ENCODE data around the gene XAGE3. TPM values are rescaled to one million over a fixed set of nuclear protein-coding genes. Genes with fewer than 3 reads are reported as not detected.
"Not testable (repeated sequence)": the region's sequence is repeated elsewhere in the genome, so short reads cannot be mapped to it uniquely, and the experiment has no call there.

The XAGE3 gene, protein sequence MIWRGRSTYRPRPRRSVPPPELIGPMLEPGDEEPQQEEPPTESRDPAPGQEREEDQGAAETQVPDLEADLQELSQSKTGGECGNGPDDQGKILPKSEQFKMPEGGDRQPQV
- polyA plus RNA-seq (ENCODE audit: insufficient read depth in 1 of 5, insufficient read length in 5 of 5, low replicate concordance in 1 of 5): not detected
- long read RNA-seq, donor 1, partial matches to known transcripts: 0 of 1 reads
- long read RNA-seq, donor 1, other reads (novel, unspliced or antisense): 0 of 1 reads
- long read RNA-seq, donor 2: 0 reads
- long read RNA-seq, donor 3: 0 reads
- long read RNA-seq, donor 4: 0 reads
- long read RNA-seq, donor 5: 0 reads
- long read RNA-seq, donor 6: 0 reads
- long read RNA-seq, donor 7: 0 reads
- long read RNA-seq, donor 8: 0 reads

DNA sequence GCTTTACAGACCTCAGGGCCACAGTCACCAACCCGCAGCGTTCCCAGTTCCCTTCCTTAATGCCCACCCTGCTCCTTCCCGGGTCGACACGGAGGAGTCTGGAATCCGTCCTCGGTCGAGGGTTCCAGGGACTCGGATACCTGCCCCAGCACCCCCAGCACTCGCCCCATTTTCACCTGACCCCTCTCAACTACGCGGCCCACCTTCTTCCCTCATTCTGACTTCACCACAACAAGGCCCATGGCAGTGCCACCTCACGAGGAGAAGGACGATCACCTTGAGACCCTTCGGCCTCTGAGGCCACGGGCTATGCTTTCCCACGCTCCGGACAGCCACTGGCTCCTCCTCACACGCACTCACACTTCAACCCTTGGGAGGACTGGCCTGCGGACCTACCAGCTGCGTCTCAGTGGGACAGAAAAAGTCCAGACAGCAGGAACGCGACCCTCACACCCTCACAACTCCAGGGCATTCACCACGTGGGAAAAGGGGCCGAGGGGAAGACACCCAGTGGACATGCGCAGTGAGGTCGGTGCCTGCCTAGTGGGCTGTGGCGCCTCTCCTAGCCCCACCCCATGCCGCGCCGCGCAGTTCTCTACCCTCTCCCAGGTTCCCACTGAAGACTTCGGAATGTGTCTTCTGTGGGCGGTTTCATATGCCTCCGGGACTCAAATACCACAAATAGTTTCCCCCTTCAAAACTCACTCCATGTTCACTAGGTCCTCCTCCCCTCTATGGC, at the start of gene XAGE3:
Gene XAGE3 (minus strand): TSS at position 474 of the 739 bp plus-strand sequence. CDS start 950 bp downstream, outside the sequence.
- DNase-seq: no peak

DNA sequence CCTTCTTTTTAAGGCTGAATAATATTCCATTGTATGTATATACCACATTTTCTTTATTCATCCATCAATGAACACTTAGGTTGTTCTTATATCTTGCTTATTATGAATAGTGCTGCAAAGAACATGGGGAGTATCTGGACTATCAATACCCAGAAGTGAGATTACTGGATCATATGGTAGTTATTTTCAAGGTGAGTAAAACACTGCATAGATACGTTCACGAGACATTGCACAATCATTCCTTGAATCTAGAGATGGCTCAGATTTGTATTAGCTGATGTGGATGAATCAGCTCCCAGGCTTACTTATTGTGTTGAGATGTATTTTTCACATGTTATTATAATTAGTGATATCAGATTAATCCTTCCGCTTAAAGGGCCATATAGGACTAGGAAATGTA, 46.8 kb upstream of the XAGE3 start:
- not testable (repeated sequence) for DNase-seq

DNA sequence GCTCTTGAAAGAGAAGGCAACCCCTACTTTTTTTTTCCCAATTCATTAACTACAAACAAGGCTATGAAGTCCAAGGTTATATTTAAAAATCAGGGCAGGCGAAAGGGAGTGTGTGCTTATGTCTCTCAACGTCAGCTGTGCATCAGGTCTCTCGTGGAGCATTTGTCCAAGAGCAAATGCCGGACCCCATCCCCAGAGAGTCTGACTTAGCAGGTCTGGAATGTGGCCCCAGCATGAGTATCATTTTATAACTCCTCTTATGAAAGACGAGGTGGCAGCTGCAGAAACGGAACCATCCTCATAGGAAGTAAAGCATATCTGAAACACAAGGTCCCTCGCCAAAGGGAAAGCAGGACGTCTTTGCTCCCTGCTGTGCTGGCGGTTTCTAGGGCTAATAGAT, 45.8 kb upstream of the XAGE3 start:
- not testable (repeated sequence) for DNase-seq

DNA sequence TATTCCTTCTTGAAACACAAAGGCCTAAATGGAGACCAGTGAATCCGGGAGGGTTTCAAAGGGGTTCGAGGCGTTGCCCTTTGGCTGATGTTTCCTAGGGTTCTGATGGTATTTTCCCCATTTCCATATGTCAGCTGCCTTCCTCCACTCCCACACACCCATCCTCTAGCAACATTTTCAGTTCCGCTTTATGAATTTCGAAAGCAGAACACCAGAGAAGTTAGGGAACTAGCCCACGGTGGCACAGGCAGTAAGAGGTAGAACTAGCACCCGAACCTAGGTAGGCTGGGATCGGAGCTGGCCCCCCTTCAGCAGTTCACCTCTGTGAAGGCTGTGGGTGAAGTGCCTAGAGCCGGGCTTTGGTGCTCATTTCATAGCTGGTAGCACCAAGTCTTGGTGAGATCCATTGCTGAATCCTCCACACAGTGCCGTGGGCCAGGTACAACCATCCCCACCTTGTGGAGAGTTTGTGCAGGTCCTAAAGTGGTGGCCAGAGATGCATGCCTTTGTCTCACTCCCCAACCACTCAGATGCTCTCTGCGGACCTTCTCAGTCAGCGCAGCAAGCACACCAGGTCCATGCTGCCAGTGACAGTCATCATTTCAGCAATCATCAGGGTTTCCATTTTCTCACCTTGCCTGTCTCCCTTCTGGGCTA, 41.6 kb upstream of the XAGE3 start:
- not testable (repeated sequence) for DNase-seq

DNA sequence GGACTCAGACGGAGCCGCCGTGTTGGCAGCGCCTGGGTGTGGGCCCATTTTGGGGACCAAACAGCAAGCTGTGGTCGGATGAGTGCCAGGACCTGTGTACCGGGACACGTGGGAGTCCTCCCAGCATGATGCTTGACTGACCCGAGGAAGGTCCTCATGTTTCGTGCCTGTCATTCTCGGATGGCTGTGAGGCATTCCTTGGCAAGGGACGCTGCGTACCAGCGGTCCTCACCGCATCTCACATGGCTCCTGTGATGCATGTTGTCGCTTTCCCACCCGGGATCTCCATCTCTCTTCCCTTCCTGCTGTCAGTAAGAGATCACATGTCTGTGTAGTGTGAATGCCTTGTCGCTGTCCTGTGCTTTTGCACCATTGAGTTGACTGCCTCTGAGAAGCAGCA, 40.0 kb upstream of the XAGE3 start:
- DNase-seq: not testable (repeated sequence)

DNA sequence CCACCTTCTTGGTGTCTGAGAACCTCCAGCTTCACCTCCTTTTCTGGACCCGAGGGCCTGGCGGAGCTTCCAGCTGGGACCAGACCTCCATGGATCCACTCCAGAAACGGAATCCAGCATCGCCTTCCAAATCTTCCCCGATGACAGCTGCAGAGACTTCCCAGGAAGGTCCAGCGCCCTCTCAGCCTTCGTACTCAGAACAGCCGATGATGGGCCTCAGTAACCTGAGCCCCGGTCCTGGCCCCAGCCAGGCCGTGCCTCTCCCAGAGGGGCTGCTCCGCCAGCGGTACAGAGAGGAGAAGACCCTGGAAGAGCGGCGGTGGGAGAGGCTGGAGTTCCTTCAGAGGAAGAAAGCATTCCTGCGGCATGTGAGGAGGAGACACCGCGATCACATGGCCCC, 39.3 kb upstream of the XAGE3 start:
- not testable (repeated sequence) for DNase-seq

DNA sequence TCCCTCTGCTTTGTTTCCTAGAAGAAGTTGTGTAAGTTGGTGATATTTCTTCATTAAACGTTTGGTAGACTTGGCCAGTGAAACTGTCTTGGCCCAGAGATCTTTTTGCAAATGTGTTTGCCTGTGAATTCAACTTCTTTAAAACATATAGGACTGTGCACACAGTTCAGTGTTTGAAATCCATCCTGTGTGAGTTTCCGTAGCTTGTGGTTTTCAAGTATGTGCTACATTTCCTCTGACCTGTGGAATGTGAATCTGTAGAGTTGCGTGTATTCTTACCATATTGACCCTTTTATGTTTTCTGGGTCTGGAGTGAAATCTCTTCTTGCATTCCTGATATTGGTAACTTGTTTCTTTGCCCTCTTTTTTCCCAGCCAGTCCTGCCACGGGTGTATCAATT, 38.2 kb upstream of the XAGE3 start:
- DNase-seq: not testable (repeated sequence)

DNA sequence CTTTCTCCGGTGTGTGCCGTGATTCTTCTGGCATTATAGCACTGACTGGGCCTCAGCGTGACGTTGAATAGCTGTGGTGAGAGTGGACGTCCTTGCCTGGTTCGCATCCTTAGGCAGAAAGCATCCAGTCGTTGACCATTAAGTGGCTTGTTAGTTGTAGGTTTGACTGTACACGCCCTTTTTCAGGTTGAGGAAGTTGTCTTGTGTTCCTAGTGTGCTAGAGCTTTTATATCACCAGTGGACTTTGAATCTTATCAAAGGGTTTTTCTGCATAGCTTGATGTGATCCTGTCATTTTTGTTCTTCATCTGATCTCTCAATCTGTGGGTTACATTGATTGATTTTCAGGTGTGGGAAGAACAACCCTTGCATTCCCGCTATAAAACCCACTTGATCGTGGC, 37.6 kb upstream of the XAGE3 start:
- DNase-seq: not testable (repeated sequence)

DNA sequence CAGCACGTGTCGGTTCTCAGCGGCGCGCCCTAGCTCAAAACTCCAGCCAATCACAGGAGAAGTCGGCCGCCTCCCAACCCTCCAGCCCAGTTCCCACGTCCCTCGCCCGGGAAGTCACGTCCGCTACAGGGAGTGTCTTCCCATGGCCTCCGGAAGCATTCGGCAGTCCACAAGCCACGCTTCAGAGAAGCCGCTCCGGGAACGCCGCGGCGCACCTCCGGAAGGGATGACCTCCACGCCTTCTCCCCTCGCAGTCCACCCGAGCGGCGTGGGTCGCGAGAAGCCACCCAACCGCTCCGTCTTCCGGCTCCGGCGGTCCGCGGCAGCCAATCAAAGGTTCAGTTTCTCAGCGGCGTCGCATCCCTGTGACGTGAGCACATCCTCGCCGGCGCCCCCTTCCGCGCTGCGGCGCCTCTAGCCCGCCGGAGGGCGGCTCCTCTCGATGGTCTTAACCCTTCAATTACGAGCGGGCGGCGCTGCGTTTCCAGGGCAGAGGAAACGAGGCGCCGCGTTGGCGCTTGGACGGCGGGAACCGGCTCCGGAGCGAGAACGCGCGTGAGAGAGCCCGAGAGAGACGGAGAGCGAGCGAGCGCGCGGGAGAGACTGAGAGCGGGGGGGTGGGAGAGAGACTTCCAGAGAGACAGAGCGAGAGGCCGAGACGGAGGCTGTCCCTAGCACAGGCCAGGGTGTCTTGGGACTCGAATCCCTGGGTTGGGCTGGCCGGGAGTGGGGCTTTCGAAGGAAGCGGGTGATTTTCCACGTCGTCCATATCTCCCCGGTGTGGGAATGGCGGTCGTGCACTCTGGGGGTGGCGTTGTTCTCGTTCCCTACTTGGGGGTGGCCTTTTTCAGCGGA, 29.2 kb upstream of the XAGE3 start, which contains the start of gene FAM156B:
Gene FAM156B (plus strand): TSS at position 476 of the 855 bp plus-strand sequence. CDS start 9,896 bp downstream, outside the sequence.
- not testable (repeated sequence) for DNase-seq

DNA sequence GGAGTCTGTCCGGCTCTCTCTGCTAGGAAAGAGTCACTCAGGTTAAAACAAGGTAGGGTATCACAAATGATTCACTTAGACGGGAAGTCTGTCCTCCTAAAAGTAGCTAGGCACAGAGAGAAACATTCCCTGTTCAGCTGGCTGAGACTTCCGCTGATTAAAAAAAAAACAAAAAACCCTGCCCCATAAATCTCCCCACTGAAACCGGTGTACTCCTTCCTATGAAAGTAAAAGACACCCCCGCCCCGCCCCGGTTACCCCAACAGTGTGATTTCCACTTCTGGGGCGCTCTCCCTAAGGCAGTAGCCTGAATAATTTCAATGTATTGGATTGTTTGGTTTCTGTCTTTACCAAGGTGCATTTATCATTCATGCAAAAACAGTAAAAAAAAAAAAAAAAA, 28.6 kb upstream of the XAGE3 start:
- not testable (repeated sequence) for DNase-seq

DNA sequence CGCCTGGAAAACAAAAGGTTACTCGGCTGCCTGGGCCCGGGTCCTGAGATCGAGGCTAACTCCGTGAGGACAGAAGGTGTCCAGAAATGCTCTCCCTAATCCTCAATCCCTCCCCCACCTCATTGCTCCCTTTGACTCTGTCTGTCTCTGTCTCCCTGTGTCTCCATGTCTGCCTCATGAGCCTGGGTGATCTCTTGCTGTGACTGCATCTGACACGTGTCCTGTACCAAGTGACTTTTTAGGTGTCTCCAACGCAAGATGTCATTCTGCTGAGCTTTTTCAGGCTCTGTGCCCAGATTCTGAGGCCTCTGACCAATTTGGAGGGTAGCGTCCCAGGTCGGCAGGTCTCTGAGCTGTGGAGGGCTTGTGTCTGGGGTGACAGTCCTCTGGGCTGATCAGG, 20.2 kb upstream of the XAGE3 start:
- DNase-seq: not testable (repeated sequence)

DNA sequence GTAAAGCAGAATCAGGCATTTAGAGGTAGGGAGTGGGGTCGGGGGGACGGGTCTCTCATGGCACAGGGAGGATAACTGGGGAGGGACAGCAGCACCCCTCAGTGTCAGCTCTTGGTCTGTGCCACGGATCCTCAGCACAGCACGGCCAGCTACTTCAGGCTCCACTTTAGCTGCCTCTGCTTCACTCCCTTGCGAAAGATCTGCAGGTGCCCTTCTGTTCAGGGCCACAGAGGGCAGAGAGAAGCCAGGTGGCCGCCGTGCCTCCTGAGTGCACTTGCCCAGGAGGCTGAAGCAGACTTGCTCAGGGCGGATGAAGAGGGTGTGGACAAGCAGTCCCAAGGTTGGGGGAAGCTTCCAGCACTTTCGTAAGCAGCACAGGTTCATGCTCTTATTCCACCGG, 19.6 kb upstream of the XAGE3 start:
- DNase-seq: not testable (repeated sequence)

DNA sequence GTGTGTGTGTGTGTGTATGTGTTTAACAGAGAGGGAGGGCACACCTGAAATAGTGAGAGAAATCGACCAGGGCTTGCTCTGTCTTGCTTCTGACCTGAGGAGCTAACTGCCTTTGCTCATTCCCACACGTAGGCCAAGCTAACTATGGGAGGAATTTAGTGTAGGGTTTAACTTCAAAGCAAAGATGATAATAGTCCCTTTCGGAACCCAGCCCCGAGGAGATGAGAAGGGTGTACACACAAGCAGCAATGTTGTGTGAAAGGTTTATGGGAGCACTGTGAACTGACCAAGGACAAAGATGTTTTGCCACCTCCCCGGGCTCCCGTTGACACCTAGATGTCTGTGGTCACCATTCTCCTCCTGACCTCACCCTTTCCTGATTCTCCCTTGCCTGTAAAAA, 8.5 kb upstream of the XAGE3 start:
- not testable (repeated sequence) for DNase-seq

DNA sequence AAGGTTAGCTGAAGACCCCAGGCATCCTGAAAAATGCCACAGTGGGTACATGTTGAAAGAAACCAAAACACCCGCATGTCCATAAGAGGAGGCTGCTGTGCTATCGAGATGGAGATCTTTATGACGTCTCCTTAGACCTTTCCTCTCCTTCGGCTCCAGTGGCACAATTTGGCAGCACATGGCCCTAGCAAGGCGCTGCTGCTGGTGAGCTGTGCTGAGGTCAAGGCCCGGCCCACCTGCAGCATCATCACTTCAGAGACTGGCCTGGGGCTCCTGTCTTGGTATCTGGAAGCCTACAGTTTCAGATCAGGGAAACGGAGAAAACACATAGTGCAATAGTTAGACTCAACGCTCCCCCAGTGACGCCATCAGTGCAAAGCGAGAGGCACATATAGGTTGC, 7.6 kb upstream of the XAGE3 start:
- DNase-seq: not testable (repeated sequence)

DNA sequence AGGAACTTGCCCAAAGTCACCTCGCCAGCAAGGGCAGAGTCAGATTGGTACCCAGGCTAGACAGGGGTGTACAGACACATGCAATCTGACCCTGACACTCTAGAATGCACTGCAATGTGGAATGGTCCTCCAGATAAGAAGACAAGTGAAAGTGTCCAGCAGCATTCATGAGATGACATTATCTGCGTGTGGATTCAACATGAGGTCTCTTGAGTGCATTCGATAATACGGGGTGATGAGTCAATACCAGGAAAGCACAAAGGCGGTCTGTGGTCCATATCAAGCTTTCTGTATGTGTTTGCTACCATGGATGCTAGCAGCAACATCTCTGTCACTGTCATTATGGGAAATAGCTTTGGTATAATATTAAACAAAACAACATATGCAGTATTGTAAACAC, 6.8 kb upstream of the XAGE3 start:
- DNase-seq: no peak

DNA sequence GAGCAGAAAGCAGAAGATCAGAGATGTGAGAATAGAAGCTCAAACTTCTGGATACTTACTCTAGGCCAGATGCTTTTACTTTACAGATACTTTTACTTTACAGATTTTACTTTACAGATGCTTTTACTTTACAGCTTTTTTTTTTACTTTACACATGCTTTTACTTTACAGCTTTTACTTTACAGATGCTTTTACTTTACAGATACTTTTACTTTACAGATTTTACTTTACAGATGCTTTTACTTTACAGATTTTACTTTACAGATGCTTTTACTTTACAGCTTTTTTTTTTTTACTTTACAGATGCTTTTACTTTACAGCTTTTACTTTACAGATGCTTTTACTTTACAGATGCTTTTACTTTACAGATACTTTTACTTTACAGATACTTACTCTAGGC, 5.9 kb upstream of the XAGE3 start:
- DNase-seq: not testable (repeated sequence)

DNA sequence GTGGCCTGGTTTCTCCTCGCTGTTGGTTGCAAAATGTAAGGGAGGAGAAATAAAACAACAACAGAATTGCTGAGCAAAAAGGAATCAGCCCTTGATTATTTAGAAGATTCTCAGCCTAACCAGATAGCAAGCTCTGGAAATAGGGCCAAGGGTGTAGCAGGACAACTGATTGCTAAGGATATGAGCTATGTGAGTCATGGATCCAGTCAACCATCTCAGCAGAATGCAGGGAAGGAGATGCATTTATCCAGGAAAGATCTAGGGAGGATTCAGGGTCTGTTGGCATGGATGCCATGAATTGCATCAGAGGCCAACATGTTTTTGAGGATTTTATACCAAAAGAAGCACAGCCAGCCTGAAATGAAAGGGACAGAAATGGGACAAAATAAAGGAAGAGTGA, 2.2 kb upstream of the XAGE3 start:
- DNase-seq: no peak

DNA sequence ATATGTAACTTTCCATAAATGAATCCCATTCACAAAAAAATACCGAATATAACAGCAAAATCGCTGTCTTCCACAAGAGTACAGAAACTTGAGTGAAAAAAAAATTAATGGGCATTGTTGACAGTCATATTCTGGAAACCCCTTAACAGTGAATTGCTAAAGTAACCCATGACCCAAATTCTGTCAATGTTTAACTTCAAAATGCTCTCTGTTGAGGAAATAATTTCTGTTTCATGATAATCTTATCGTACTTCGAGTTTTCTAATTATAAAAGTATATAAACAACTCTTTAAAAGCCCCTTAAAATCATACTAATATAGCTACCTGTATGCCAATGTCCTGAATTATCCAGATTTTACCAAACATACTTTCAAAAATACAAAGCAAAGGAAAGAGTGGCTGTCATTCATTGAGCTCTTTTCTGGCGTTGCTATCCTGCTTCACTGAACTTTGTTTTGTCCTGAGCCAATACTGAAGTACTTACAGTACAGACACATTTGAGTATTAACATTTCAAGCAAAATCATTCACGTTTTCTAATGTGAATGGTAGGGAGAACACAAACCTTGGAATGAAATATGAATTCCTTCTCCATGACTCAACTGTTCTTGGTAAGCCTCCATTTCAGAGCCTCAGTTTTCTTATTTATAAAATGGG, 2.4 kb downstream of the XAGE3 start:
- DNase-seq: no peak

DNA sequence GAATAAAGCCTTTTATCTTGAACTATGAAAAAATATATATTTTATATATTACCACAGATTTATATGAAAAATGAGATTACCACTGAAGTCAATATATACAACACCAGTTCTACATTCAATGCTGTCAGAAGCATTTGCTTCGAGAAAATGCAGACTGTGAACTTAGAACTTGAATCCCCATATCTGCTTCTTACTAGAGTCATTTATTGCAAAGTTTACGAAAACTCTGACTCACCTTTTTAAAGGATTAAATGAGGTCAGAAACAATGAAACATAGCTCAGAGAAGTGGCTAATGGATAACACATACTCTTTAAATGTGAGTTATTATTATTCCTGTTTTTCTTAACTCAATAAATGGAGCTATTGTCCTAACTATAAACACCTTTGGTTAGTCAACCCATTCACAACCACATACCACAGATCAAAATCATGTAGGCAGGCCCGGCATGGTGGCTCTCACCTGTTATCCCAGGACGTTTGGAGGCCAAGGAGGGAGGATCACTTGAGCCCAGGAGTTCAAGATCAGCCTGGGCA, 10.8 kb downstream of the XAGE3 start:
- not testable (repeated sequence) for DNase-seq

DNA sequence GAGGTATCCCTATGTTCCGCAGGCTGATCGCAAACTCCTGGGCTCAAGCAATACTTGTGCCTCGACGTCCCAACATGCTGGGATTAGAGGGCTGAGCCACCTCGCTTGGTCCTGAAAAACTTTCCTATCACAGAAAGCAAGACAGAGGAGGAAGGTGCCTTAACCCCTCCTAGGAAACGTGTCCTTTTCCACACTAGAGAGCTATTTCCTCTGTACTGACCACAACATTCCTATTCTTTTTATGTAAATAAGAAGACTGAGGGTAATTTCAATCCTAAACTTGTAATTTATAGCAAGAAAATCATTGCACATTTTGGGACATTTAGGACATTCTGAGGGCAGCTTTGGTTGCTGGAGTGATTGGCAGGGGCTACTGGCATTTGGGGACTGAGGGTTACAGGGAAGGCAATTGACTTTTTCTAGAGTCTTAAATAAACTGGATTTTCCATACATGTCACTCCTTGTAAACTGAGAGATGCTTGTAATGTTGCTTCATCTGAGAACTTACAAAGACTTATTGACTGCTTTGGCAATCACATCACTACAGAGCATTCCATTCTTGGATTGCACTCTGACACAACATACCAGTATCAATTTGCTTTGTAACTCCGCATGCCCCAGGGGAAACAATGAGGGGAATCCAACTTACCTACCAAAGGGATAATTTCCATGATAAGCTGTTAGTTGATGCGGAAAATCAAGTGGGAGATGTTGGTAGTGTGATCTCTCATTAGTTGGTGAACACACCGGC, 15.6 kb downstream of the XAGE3 start:
- no peak for DNase-seq

All from right lung (tissue), 10 donors.